Left hindlimb (tissue), 1 donor: ENCODE measurements around the gene ROR1.

Experiments
- DNase-seq: peaks from one replicate; pipeline ENCODE4 v3.0.0-alpha.2; 2018

The ROR1 gene

GRCh38 chr1:64036549-64036948 lies 262.7 kb downstream of the ROR1 start:
- no peak for DNase-seq

GRCh38 chr1:64038119-64038518 lies 264.3 kb downstream of the ROR1 start:
- no peak for DNase-seq

- no peak for DNase-seq
These were observed 265.1 kb downstream of the ROR1 start for GRCh38 chr1:64038965-64039364.

GRCh38 chr1:64039390-64039926 lies 265.6 kb downstream of the ROR1 start:
- peak; percentile 79 for DNase-seq

GRCh38 chr1:64041371-64042131 lies 267.7 kb downstream of the ROR1 start:
- no peak for DNase-seq

- DNase-seq: peak; percentile 60
These were observed 268.7 kb downstream of the ROR1 start for GRCh38 chr1:64042331-64043100.

GRCh38 chr1:64043288-64043687 lies 269.5 kb downstream of the ROR1 start:
- no peak for DNase-seq

GRCh38 chr1:64043976-64044375 lies 270.2 kb downstream of the ROR1 start:
- DNase-seq: no peak

- DNase-seq: no peak
These were observed 272.4 kb downstream of the ROR1 start for GRCh38 chr1:64046243-64046642.

GRCh38 chr1:64046891-64047290 lies 273.1 kb downstream of the ROR1 start:
- DNase-seq: no peak

GRCh38 chr1:64047549-64047996 lies 273.8 kb downstream of the ROR1 start:
- no peak for DNase-seq

GRCh38 chr1:64049900-64050540 lies 276.2 kb downstream of the ROR1 start:
- no peak for DNase-seq

- no peak for DNase-seq
These were observed 276.8 kb downstream of the ROR1 start for GRCh38 chr1:64050601-64051000.

- DNase-seq: no peak
These were observed 278.0 kb downstream of the ROR1 start for GRCh38 chr1:64051796-64052195.

- DNase-seq: no peak
These were observed 279.0 kb downstream of the ROR1 start for GRCh38 chr1:64052777-64053176.

- DNase-seq: no peak
These were observed 281.5 kb downstream of the ROR1 start for GRCh38 chr1:64055310-64055709.

- no peak for DNase-seq
These were observed 285.7 kb downstream of the ROR1 start for GRCh38 chr1:64059556-64059955.

GRCh38 chr1:64060611-64061302 lies 286.9 kb downstream of the ROR1 start:
- no peak for DNase-seq

GRCh38 chr1:64061430-64062104 lies 287.8 kb downstream of the ROR1 start:
- no peak for DNase-seq

- DNase-seq: no peak
These were observed 288.7 kb downstream of the ROR1 start for GRCh38 chr1:64062529-64062928.

- no peak for DNase-seq
These were observed 289.2 kb downstream of the ROR1 start for GRCh38 chr1:64062941-64063581.

- DNase-seq: no peak
These were observed 291.8 kb downstream of the ROR1 start for GRCh38 chr1:64065571-64065970.
